K562 (cell line): Measurements from ENCODE around the gene MAP7D1. TPM values are rescaled to one million over a fixed set of nuclear protein-coding genes. Genes with fewer than 3 reads are reported as not detected.
A peak's percentile ranks its signal among the peaks of the same experiment; 100 is the strongest.

Source experiments
- ADNP ChIP-seq: fragments of 200-800 bp; sonication (Bioruptor generic); IDR thresholded peaks from 2 replicates; pipeline ENCODE4 v1.6.1; 2016; ENCODE audit warnings: missing genetic modification characterization, missing compliant biosample characterization
- ESRRA ChIP-seq: fragments of 450-650 bp; IDR thresholded peaks from 2 replicates; pipeline ENCODE4 v1.6.1; 2014; ENCODE audit warnings: low read depth, mild to moderate bottlenecking, moderate library complexity, borderline replicate concordance
- NFYB ChIP-seq: IDR thresholded peaks from 2 replicates; pipeline ENCODE4 v1.6.1; 2011; ENCODE audit warnings: mild to moderate bottlenecking, moderate library complexity; ENCODE audit not compliant: insufficient read length; ENCODE audit errors: extremely low read depth
- NR4A1 ChIP-seq, 2 experiments: fragments of 250-450 bp in 1 of 2; fragments of 450-650 bp in 1 of 2; sonication (Bioruptor Pico) in 1 of 2; IDR thresholded peaks; 2 replicates each; pipeline versions ENCODE4 v1.4.0 to v1.6.1; 2016 to 2020; ENCODE audit warnings: mild to moderate bottlenecking in 2 of 2, missing compliant biosample characterization in 1 of 2, missing genetic modification characterization in 1 of 2, moderate library complexity in 1 of 2
- PHF20 ChIP-seq: fragments of 450-650 bp; IDR thresholded peaks from 2 replicates; pipeline ENCODE4 v1.6.1; 2018; ENCODE audit not compliant: partially characterized antibody
- SMARCE1 ChIP-seq: fragments of 450-650 bp; IDR thresholded peaks from 2 replicates; pipeline ENCODE4 v1.7.1; 2016; ENCODE audit warnings: mild to moderate bottlenecking
- SPI1 ChIP-seq: IDR thresholded peaks from 2 replicates; pipeline ENCODE4 v1.6.1; 2011; ENCODE audit warnings: low read depth, low read length, control low read depth, borderline replicate concordance
- STAT5B ChIP-seq: fragments of 250-450 bp; sonication (Bioruptor Pico); IDR thresholded peaks from 2 replicates; pipeline ENCODE4 v1.8.0; 2021; ENCODE audit warnings: mild to moderate bottlenecking, inconsistent platforms
- TAF15 ChIP-seq: fragments of 200-400 bp; formaldehyde crosslinking; IDR thresholded peaks from 2 replicates; pipeline ENCODE4 v1.6.1; 2017; ENCODE audit warnings: mild to moderate bottlenecking, low read depth, low read length, moderate library complexity
- ZFP36 ChIP-seq: fragments of 150-350 bp; IDR thresholded peaks from 2 replicates; pipeline ENCODE4 v1.6.1; 2018; ENCODE audit warnings: low read length, low read depth; ENCODE audit not compliant: partially characterized antibody
- ZKSCAN1 ChIP-seq: fragments of 150-350 bp; IDR thresholded peaks from 2 replicates; pipeline ENCODE4 v1.6.1; 2016; ENCODE audit warnings: low read depth, low read length
- ZNF696 ChIP-seq: fragments of 250-450 bp; sonication (Bioruptor Pico); conservative IDR thresholded peaks from 2 replicates; pipeline ENCODE4 v1.4.0; 2020; ENCODE audit warnings: mild to moderate bottlenecking, moderate library complexity
- ZNF76 ChIP-seq: fragments of 250-450 bp; sonication (Bioruptor Pico); IDR thresholded peaks from 2 replicates; pipeline ENCODE4 v1.4.0; 2020; ENCODE audit warnings: mild to moderate bottlenecking, moderate library complexity, borderline replicate concordance
- ZNF778 ChIP-seq: fragments of 450-650 bp; formaldehyde crosslinking; IDR thresholded peaks from 2 replicates; pipeline ENCODE4 v1.4.0; 2020; ENCODE audit warnings: mild to moderate bottlenecking, moderate library complexity
- polyA plus RNA-seq, 8 experiments: library from polyadenylated mRNA; depleted of rRNA in 4 of 8; stranded (reverse) in 5 of 8; unstranded in 3 of 8; fragments of >200 nt; fragmentation: Nextera tagmentation in 2 of 8; fragmentation: Illumina TruSeq in 1 of 8; extraction: Ambion mirVana in 2 of 8; extraction: Trizol in 1 of 8; gene quantifications; 2 replicates each; pipeline versions ENCODE4 v1.2.1 to v1.2.3, GENCODE V29; 2011 to 2014; ENCODE audit warnings: inconsistent platforms in 1 of 8, missing spikeins in 1 of 8
- total RNA-seq, 7 experiments: library from RNA; depleted of rRNA in 6 of 7; stranded (reverse); fragments of >200 nt in 6 of 7; fragmentation: Illumina TruSeq in 2 of 7; extraction: Trizol in 2 of 7; gene quantifications; 2 replicates each; pipeline versions ENCODE4 v1.2.1 to v1.2.3, GENCODE V29; 2011 to 2021; ENCODE audit warnings: low replicate concordance in 1 of 7
- TF ChIP-seq, protein P1 (sequence below): fragments of 250-450 bp; sonication (Bioruptor Pico); IDR thresholded peaks from 2 replicates; pipeline ENCODE4 v1.4.0; 2020
- TF ChIP-seq, protein P2 (sequence below): fragments of 250-450 bp; sonication (Bioruptor Pico); IDR thresholded peaks from 2 replicates; pipeline ENCODE4 v1.8.0; 2022; ENCODE audit warnings: inconsistent platforms, mild to moderate bottlenecking, moderate library complexity, borderline replicate concordance
- TF ChIP-seq, protein P3 (sequence below): sonication (generic); IDR thresholded peaks from 2 replicates; pipeline ENCODE4 v1.6.1; 2016
- TF ChIP-seq, protein P4 (sequence below): sonication (generic); formaldehyde crosslinking; IDR thresholded peaks from 2 replicates; pipeline ENCODE4 v1.8.1; 2023; ENCODE audit warnings: mild to moderate bottlenecking, missing genetic modification reagents, moderate library complexity
- TF ChIP-seq, protein P5 (sequence below), 2 experiments: fragments of 450-650 bp in 1 of 2; sonication (generic) in 1 of 2; formaldehyde crosslinking; conservative IDR thresholded peaks; 2 replicates each; pipeline versions ENCODE4 v1.4.0 to v1.8.1; 2020 to 2022; ENCODE audit warnings: mild to moderate bottlenecking in 1 of 2, missing genetic modification reagents in 1 of 2
- TF ChIP-seq, protein P6 (sequence below): fragments of 250-450 bp; sonication (Bioruptor Pico); IDR thresholded peaks from 2 replicates; pipeline ENCODE4 v1.4.0; 2020; ENCODE audit warnings: mild to moderate bottlenecking, moderate library complexity, borderline replicate concordance

MAP7D1 gene
- total and polyA plus RNA-seq, 9 of the 15 experiments (the other 6 are each of a cell fraction or from before 2014, with no cell fraction given), result 3.6 to 108 (median 34.5) TPM

DNA sequence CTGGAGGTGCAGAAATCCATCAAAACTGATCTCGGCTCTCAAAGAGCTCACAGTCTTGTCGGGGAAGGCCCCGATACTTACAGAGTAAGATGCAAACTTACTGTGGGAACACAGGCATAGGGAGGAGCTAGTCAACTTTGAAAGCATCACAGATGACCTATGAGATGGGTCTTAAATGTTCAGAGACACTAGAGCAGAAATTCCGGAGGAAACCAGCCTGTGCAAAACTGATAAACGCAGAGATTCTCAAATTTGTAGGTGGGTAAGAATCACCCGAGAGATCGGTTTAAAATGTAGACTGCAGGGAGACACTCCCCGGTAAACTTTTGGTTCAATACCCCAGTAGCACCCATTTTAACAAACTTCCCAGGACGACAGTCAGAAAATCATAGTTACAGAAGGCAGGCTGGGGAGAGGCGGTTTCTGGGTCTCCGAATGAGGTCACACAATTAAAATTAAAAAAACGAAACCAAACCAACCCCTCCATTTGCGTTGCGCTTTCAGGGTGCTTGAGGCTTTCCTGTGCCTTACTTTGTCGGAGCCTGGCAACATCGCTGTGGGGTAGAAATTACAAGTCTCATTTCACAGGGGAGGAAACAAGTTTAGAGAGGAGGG lies 67.5 kb downstream of the MAP7D1 start (continued):
- TF ChIP-seq ADNP (tag) (no peak), PHF20 (no peak), NFYB (no peak), TAF15 (no peak), SMARCE1 (peak; percentile 14; the same call in 1 of the 2 replicates), SPI1 (no peak), ZNF696 (CRISPR knock-in tag) (no peak), NR4A1 (CRISPR knock-in tag; IDR thresholded peaks at IDR 0.05) (no peak; the same call in 1 of the 2 replicates), NR4A1 (tag; IDR thresholded peaks at IDR 0.05) (no peak), ZFP36 (peak; percentile 61), ZNF778 (CRISPR knock-in tag) (no peak), ZNF76 (CRISPR knock-in tag) (no peak), STAT5B (CRISPR knock-in tag) (no peak), ZKSCAN1 (no peak), ESRRA (no peak)
- TF ChIP-seq, protein P1, sequence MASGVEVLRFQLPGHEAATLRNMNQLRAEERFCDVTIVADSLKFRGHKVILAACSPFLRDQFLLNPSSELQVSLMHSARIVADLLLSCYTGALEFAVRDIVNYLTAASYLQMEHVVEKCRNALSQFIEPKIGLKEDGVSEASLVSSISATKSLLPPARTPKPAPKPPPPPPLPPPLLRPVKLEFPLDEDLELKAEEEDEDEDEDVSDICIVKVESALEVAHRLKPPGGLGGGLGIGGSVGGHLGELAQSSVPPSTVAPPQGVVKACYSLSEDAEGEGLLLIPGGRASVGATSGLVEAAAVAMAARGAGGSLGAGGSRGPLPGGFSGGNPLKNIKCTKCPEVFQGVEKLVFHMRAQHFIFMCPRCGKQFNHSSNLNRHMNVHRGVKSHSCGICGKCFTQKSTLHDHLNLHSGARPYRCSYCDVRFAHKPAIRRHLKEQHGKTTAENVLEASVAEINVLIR (CRISPR knock-in tag), result no peak
- TF ChIP-seq, protein P2, sequence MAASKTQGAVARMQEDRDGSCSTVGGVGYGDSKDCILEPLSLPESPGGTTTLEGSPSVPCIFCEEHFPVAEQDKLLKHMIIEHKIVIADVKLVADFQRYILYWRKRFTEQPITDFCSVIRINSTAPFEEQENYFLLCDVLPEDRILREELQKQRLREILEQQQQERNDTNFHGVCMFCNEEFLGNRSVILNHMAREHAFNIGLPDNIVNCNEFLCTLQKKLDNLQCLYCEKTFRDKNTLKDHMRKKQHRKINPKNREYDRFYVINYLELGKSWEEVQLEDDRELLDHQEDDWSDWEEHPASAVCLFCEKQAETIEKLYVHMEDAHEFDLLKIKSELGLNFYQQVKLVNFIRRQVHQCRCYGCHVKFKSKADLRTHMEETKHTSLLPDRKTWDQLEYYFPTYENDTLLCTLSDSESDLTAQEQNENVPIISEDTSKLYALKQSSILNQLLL (CRISPR knock-in tag), result no peak
- TF ChIP-seq, protein P3, sequence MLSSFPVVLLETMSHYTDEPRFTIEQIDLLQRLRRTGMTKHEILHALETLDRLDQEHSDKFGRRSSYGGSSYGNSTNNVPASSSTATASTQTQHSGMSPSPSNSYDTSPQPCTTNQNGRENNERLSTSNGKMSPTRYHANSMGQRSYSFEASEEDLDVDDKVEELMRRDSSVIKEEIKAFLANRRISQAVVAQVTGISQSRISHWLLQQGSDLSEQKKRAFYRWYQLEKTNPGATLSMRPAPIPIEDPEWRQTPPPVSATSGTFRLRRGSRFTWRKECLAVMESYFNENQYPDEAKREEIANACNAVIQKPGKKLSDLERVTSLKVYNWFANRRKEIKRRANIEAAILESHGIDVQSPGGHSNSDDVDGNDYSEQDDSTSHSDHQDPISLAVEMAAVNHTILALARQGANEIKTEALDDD, result peak; percentile 57; the same call in 1 of the 2 replicates
- TF ChIP-seq, protein P4, sequence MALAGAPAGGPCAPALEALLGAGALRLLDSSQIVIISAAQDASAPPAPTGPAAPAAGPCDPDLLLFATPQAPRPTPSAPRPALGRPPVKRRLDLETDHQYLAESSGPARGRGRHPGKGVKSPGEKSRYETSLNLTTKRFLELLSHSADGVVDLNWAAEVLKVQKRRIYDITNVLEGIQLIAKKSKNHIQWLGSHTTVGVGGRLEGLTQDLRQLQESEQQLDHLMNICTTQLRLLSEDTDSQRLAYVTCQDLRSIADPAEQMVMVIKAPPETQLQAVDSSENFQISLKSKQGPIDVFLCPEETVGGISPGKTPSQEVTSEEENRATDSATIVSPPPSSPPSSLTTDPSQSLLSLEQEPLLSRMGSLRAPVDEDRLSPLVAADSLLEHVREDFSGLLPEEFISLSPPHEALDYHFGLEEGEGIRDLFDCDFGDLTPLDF (CRISPR knock-in tag), result no peak
- TF ChIP-seq, protein P5, sequence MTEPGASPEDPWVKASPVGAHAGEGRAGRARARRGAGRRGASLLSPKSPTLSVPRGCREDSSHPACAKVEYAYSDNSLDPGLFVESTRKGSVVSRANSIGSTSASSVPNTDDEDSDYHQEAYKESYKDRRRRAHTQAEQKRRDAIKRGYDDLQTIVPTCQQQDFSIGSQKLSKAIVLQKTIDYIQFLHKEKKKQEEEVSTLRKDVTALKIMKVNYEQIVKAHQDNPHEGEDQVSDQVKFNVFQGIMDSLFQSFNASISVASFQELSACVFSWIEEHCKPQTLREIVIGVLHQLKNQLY (CRISPR knock-in tag; conservative IDR thresholded peaks at IDR 0.05), result no peak
- TF ChIP-seq, protein P6, sequence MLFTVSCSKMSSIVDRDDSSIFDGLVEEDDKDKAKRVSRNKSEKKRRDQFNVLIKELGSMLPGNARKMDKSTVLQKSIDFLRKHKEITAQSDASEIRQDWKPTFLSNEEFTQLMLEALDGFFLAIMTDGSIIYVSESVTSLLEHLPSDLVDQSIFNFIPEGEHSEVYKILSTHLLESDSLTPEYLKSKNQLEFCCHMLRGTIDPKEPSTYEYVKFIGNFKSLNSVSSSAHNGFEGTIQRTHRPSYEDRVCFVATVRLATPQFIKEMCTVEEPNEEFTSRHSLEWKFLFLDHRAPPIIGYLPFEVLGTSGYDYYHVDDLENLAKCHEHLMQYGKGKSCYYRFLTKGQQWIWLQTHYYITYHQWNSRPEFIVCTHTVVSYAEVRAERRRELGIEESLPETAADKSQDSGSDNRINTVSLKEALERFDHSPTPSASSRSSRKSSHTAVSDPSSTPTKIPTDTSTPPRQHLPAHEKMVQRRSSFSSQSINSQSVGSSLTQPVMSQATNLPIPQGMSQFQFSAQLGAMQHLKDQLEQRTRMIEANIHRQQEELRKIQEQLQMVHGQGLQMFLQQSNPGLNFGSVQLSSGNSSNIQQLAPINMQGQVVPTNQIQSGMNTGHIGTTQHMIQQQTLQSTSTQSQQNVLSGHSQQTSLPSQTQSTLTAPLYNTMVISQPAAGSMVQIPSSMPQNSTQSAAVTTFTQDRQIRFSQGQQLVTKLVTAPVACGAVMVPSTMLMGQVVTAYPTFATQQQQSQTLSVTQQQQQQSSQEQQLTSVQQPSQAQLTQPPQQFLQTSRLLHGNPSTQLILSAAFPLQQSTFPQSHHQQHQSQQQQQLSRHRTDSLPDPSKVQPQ (CRISPR knock-in tag), result no peak
